Stimulated activated effector memory CD8-positive, alpha-beta T cell treated with anti-CD3 and anti-CD28 coated beads, Interleukin-12 subunit alpha, Interleukin-12 subunit beta, amount 100 ng/mL, for 72 hours (primary cell): ENCODE results near the gene ATF4.

ENCODE experiments used
- ATAC-seq: fragments of 150-1000 bp; cut with Tn5 transposase; 2 replicates; pipeline ENCODE4 v1.10.0; 2021
- DNase-seq, 2 donors: peaks; one replicate each; pipeline ENCODE4 v3.0.0; 2021 to 2022; ENCODE audit warnings: low spot score in 2 of 2
- H3K27ac Mint-ChIP-seq: one replicate; pipeline ENCODE4 v1.8.0; 2022; ENCODE audit warnings: mild to moderate bottlenecking, mixed read lengths
- H3K36me3 Mint-ChIP-seq: one replicate; pipeline ENCODE4 v1.8.0; 2022; ENCODE audit warnings: mild to moderate bottlenecking, mixed read lengths
- H3K4me1 Mint-ChIP-seq: one replicate; pipeline ENCODE4 v1.8.0; 2022; ENCODE audit warnings: mixed read lengths
- H3K4me3 Mint-ChIP-seq: one replicate; pipeline ENCODE4 v1.8.0; 2022; ENCODE audit warnings: mild to moderate bottlenecking, mixed read lengths
- H3K9me3 Mint-ChIP-seq: one replicate; pipeline ENCODE4 v1.8.0; 2022; ENCODE audit warnings: mixed read lengths

ATF4 gene, protein sequence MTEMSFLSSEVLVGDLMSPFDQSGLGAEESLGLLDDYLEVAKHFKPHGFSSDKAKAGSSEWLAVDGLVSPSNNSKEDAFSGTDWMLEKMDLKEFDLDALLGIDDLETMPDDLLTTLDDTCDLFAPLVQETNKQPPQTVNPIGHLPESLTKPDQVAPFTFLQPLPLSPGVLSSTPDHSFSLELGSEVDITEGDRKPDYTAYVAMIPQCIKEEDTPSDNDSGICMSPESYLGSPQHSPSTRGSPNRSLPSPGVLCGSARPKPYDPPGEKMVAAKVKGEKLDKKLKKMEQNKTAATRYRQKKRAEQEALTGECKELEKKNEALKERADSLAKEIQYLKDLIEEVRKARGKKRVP

DNA sequence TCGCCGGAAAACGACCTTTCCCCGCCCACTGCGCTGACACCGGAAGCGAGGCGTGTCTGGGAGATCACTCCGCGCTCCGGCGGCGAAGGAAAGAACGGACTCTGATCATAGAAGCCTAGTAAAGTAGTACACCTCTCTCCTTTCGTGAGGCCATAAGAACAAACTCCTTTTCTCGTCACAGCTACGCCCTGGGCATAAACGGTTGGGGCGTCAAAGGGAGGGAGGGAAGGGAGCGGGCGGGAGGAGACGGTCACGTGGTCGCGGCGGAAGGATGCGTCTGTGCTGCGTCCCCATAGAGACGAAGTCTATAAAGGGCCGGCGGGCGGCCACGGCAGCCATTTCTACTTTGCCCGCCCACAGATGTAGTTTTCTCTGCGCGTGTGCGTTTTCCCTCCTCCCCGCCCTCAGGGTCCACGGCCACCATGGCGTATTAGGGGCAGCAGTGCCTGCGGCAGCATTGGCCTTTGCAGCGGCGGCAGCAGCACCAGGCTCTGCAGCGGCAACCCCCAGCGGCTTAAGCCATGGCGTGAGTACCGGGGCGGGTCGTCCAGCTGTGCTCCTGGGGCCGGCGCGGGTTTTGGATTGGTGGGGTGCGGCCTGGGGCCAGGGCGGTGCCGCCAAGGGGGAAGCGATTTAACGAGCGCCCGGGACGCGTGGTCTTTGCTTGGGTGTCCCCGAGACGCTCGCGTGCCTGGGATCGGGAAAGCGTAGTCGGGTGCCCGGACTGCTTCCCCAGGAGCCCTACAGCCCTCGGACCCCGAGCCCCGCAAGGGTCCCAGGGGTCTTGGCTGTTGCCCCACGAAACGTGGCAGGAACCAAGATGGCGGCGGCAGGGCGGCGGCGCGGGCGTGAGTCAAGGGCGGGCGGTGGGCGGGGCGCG is at the start of gene ATF4:
Gene ATF4 (plus strand): TSS at position 337 of the 880 bp plus-strand sequence. CDS start 884 bp downstream, outside the sequence.
- H3K36me3 Mint-ChIP-seq = peaks cover 93% of the 10 kb centered on the region
- ATAC-seq (peak; percentile 54), DNase-seq (peak; percentile 89 to 98)
- H3K4me3 Mint-ChIP-seq = peak within 1 kb of the TSS; percentile 93
- peak within 1 kb of the TSS; percentile 100 for H3K27ac Mint-ChIP-seq
- H3K9me3 Mint-ChIP-seq = no peaks in the 10 kb centered on the region
- H3K4me1 Mint-ChIP-seq = peaks cover 66% of the 10 kb centered on the region

DNA sequence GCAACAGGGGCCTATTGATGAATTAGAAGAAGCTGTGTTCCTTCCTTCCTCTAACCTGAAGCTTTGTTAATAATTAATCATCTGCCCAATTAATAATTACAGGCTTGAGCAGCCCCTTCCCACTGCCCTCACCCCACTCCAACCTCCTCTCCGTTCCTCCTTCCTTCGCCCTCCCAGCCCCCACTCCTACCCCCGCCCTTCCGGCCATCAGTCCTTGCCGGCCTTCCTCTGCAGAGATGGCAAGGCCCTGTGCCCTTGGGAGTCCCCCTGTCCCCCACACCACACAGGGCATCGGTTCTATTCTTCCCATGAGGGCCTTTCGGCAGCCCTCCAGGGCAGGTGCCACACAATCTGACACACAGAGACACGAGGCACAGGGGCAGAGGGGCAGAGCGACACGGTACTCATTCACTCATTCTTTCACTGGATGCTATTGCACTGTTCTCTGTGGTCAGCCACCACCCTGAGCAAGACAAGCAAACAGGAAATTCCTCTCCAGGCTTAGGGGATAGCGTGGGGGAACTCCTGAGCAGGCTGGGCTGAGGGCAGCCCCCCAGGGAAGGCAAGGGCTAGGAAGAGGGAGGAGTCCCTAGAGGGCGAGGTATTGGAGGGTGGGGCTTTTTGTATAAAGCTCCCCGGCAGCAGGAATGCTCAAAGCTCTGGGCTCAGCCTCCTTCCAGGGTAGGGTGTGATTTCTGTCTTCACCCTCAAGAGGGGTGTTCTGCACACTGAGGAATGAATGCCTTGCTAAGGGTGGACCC is 48.8 kb upstream of the ATF4 start:
- DNase-seq (no peak), ATAC-seq (peak; percentile 81)
- Mint-ChIP-seq H3K4me1 (peaks cover 12% of the 10 kb centered on the region), H3K9me3 (no peaks in the 10 kb centered on the region), H3K36me3 (no peaks in the 10 kb centered on the region), H3K4me3 (peak overlapping the region; percentile 15), H3K27ac (no peak overlapping the region)

DNA sequence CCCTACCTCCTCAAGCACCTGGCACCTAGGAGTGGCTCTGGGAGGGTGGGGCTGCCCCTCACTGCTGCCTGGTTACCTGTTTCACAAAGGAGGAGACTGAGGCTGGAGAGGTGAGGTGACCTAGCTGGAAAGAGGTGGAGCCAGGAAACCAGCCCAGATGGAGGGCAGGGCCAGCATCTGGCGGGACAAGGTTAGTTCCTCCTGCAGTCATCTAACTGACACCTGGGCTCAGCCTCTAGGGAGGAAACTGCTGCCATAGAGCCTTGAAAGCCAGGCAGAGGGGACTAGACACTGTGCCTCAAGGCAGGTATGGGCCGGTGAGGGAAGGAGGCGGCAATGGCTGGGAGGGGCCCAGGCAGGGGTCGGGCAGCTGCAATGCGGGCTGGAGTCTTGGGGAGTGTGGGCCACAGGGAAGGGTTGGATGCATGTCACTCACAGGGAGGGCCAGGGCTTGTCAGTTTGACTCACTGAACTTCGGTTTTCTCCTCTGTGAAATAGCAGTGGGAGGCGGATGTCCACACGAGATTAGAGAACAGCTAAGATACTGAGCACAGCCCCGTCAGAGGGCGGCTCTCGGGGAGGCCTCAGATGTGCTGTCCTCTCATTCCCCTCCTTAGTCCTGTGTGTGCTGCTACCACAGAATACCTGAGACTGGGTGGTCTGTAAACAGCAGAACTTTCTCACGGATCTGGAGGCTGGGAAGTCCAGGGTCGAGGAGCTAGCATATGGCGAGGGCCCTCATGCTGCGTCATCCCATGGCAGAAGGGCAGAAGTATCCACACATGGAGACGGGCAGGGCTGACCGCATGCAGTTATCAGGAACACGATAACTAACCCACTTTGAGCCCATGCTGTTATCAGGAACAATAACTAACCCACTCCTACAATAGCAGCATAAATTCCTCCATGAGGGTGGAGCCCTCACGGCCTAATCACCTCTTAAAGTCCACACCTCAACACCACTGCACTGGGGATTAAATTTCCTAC is 47.5 kb upstream of the ATF4 start:
- no peak for DNase-seq
- Mint-ChIP-seq H3K36me3 (no peaks in the 10 kb centered on the region), H3K27ac (no peak overlapping the region), H3K4me1 (peaks cover 12% of the 10 kb centered on the region), H3K9me3 (no peaks in the 10 kb centered on the region), H3K4me3 (no peak overlapping the region)
- no peak for ATAC-seq

DNA sequence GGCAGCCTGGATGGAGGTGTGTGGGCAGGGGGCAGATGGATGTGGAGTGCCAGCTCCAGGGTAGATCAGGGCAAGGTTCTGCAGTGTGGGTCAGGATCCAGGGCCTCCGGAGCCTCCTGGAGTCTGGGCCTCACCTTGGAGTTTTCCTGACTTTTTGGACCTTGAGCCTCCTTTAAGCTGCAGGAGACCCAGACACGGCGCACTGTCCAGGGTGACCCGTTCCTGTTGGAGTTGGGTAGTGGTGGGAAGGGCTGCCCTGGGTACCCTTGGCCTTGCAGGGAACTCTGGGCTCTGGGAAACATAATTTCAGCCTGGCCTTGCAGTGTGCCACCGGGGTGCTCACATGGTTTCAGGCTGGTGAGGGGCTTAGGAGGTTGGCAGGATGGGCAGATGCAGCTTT is 46.5 kb upstream of the ATF4 start:
- peaks cover 12% of the 10 kb centered on the region for H3K4me1 Mint-ChIP-seq

DNA sequence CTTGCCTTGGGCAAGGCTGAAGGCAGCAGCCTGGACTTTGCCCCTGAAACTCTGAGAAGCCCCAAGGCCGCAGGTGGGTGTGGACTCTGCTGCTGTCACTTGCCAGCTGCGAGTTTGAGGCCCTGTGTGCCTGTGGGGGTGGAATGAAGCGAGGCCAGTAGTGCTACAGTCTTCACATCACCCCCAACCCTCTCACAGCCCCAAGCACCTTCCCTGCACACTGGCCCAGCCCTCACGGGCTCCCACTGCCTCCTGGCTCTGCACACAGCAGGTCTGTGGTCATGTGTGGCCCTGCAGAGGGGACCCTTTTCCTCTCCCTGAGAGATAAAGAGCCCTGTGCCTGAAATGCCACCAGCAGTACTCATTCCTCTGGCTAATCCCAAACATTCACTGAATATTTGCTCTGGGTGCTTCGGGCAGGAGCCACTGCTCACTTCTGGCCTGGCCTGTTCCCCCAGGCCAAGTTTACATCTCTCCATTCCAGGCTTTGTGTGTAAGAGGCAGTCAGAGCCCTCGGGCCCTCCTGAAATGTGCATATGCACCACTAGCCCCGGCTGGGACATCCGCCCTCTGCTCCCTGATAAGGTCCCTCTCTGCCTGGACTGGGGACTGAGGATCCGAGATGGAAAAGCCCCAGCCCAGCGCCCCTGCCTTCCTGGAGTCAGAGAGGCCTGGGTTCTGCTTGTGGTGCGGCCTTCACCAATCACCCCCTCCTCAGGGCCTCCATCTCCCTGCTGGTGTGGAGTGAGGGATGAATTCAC is 45.8 kb upstream of the ATF4 start:
- H3K9me3 Mint-ChIP-seq = no peaks in the 10 kb centered on the region
- peaks cover 12% of the 10 kb centered on the region for H3K4me1 Mint-ChIP-seq
- no peaks in the 10 kb centered on the region for H3K36me3 Mint-ChIP-seq
- ATAC-seq = no peak
- no peak overlapping the region for H3K4me3 Mint-ChIP-seq
- H3K27ac Mint-ChIP-seq = no peak overlapping the region
- DNase-seq = no peak

More for the DNA sequence above, 46.5 kb upstream of the ATF4 start:
- Mint-ChIP-seq H3K36me3 (no peaks in the 10 kb centered on the region), H3K4me3 (no peak overlapping the region), H3K27ac (no peak overlapping the region), H3K9me3 (no peaks in the 10 kb centered on the region)
- DNase-seq (no peak), ATAC-seq (no peak)

DNA sequence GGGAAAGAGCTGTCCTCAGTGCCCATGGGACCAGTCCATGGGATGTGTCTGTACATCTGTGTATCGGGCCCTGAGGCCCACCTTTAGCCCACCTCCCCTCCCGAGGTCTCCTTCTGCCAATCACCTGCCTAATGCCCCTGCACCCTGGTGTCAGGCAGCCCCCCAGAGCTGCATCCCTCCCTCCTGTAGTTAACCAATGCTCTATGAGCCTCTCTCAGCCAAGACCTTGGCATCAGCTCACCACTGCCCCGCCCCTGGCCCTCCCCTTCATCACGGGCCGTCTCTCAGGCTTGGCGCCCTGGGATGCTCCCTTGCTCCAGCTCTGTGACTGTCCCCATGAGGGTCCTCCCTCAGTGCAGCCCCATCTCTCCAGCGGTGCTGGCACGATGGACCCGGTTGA is 45.0 kb upstream of the ATF4 start:
- no peak for ATAC-seq
- H3K9me3 Mint-ChIP-seq = no peaks in the 10 kb centered on the region
- no peak overlapping the region for H3K4me3 Mint-ChIP-seq

DNA sequence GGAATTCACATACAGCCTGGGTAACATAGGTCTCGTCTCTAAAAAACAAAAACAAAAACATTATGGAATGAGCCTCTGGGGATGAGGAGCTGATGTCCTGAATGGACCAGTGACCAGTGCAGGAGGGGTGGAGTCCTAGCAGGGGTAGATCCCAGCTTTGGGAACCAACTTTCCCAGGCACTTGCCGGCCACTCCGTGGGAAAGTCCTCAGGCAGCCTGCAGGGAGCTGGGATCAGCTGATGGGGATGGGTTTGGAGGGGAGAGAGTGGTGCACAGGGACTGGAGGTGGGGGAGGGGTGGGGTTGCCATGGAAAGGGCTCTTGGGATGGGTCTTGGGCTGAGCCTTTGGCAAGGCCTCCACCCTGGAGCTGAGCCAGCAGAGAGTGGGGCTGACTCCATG is 44.5 kb upstream of the ATF4 start:
- no peak overlapping the region for H3K27ac Mint-ChIP-seq
- no peak for DNase-seq
- no peaks in the 10 kb centered on the region for H3K36me3 Mint-ChIP-seq
- H3K9me3 Mint-ChIP-seq = no peaks in the 10 kb centered on the region
- no peak overlapping the region for H3K4me3 Mint-ChIP-seq
- ATAC-seq = no peak
- peaks cover 12% of the 10 kb centered on the region for H3K4me1 Mint-ChIP-seq

More for the DNA sequence above, 45.0 kb upstream of the ATF4 start:
- Mint-ChIP-seq H3K4me1 (peaks cover 12% of the 10 kb centered on the region), H3K36me3 (no peaks in the 10 kb centered on the region), H3K27ac (no peak overlapping the region)
- no peak for DNase-seq

DNA sequence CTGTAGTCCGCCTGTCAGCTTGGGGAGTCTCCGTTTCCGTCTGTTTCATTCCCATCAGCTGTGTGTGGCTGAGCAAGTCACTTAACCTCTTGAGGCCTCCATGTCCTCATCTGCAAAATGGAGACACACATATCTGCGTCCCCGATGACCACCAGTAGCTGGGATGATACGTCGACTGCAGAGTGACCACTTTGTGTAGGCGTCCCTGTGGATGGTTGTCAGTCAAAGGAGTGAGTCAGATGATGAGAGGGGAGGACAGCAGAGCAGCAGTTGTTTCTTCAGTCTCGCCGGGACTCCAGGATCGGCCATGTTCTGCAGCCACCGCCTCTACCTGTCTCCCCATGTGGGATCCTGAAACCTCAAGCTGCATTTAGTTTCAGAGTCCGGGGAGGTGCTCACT is 43.7 kb upstream of the ATF4 start:
- DNase-seq (no peak), ATAC-seq (no peak)
- H3K4me3 Mint-ChIP-seq = no peak overlapping the region
- no peak overlapping the region for H3K27ac Mint-ChIP-seq
- no peaks in the 10 kb centered on the region for H3K36me3 Mint-ChIP-seq
- no peaks in the 10 kb centered on the region for H3K9me3 Mint-ChIP-seq
- peaks cover 8% of the 10 kb centered on the region for H3K4me1 Mint-ChIP-seq

DNA sequence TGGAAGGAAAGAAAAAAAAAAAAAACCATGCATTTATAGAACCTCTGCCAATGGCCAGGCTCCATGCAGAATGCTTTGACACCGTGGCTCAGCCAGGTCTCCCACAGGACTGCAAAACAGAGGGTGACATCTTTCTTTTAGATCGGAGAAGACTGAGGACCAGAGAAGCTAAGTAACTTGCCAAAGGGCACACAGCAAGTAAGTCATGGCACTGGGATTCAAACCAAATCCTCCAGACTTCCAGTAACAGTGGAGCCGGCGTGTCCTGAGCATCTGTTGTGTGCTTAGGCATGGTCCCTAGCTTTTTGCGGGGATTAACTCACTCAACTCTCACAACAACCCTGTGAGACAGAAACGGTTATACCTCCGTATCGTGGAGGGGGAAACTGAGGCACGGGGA is 42.8 kb upstream of the ATF4 start:
- Mint-ChIP-seq H3K27ac (no peak overlapping the region), H3K36me3 (no peaks in the 10 kb centered on the region), H3K4me3 (no peak overlapping the region), H3K9me3 (no peaks in the 10 kb centered on the region), H3K4me1 (peaks cover 1% of the 10 kb centered on the region)
- DNase-seq (no peak), ATAC-seq (no peak)

DNA sequence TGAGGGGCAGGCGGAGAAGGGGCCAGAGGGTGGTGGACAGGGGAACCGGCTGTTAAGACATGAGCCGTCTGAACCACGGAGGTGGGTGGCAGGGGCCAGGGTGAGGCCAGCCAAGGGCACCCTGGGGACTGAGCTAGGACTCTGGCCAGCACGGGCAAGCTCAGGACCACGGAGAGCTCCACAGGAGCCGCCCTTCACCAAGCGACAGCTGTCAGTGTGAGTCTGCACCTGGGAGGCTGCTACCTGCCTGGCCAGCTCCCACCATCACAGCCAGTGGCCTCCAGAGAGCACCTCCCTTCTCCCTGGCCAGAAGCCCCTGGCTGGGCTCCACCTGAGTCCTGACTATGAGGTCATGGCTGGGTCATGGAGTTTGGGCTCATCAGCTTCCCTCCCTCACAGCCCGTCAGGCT is 41.9 kb upstream of the ATF4 start:
- no peak overlapping the region for H3K4me3 Mint-ChIP-seq
- no peak overlapping the region for H3K27ac Mint-ChIP-seq
- ATAC-seq (no peak), DNase-seq (no peak)
- H3K36me3 Mint-ChIP-seq = no peaks in the 10 kb centered on the region
- no peaks in the 10 kb centered on the region for H3K9me3 Mint-ChIP-seq
- no peaks in the 10 kb centered on the region for H3K4me1 Mint-ChIP-seq

DNA sequence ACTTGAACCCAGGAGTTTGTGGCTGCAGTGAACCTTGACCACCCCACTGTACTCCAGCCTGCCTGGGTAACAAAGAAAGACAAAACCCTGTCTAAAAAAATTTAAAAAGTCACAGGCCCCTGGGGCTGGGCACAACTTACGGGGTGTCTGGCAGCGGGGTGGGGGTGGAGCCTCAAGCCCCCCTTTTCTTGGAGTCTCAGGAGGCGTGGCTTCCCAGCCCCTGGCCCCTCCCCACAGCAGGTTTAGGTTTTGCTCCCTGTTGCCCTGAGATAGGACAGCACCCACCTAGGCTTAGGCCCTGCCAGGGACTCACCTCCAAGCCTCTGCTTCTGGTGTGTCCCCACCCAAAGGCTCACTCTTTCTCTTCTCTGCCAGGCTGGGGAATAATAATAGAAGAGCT is 41.1 kb upstream of the ATF4 start:
- Mint-ChIP-seq H3K36me3 (no peaks in the 10 kb centered on the region), H3K9me3 (no peaks in the 10 kb centered on the region), H3K4me3 (no peak overlapping the region), H3K27ac (no peak overlapping the region), H3K4me1 (no peaks in the 10 kb centered on the region)
- ATAC-seq (no peak), DNase-seq (no peak)

DNA sequence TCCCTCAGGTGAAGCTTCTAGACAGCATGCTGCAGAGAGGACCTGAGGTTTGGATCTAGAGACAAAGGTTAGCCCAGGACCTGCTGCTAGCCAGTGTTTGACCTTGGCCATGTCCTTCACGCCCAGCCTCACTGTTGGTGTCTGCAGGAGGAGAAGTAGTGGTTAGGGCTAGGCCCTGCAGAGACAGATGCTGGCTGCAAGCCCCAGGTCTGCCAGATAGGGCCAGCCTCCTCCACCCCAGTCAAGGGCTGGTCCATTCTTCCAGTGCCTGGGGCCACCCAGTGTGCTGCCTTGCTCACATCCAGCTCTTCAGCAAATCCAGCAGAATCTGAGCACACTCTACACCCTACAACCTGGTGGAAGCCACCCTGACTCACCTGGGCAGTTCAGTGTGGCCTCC is 39.8 kb upstream of the ATF4 start:
- ATAC-seq = no peak
- Mint-ChIP-seq H3K4me3 (no peak overlapping the region), H3K27ac (no peak overlapping the region), H3K9me3 (no peaks in the 10 kb centered on the region), H3K36me3 (no peaks in the 10 kb centered on the region), H3K4me1 (no peaks in the 10 kb centered on the region)
- no peak for DNase-seq

DNA sequence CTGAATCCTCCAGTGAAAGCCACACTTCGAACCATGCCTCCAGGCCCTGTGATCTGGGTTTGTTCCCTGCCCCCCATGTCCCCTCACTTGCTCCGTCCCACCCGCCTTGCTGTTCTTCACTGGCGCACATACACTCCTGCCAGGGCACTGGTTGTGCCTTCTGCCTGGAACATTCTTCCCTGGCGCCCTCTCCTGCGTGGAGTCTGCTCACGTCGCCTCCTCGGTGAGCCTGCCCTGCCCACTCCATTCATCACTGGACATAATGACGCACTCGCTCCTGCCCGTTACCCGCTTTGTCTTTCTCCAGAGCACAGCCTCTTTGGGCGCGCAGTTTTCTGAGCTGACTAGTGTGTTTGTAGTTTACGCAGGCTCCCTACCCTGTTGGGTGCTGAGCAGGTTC is 39.3 kb upstream of the ATF4 start:
- no peak overlapping the region for H3K4me3 Mint-ChIP-seq
- no peak overlapping the region for H3K27ac Mint-ChIP-seq
- no peaks in the 10 kb centered on the region for H3K4me1 Mint-ChIP-seq
- no peak for ATAC-seq
- no peaks in the 10 kb centered on the region for H3K36me3 Mint-ChIP-seq
- no peak for DNase-seq
- no peaks in the 10 kb centered on the region for H3K9me3 Mint-ChIP-seq

DNA sequence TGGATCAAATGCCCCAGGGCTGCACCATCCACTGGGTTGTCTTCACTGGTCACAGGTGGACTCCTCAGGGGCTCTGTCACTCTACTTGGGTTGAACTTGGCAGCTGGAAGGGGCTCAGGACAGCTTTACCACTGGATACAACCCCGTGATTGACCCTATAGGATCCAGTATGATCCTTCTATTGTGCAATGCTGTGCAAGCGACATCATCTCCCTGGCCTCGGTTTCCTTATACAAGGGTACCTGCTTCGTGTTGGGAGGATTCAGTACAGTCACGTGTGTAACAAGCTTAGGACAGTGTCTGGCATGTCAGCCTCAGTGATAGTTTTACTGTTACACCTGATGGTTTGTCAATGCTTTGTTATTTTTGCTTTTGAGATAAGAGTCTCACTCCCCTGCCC is 38.8 kb upstream of the ATF4 start:
- Mint-ChIP-seq H3K9me3 (no peaks in the 10 kb centered on the region), H3K4me1 (no peaks in the 10 kb centered on the region), H3K36me3 (no peaks in the 10 kb centered on the region), H3K27ac (no peak overlapping the region), H3K4me3 (no peak overlapping the region)
- no peak for DNase-seq
- ATAC-seq = no peak
